Panc1 (cell line): ENCODE measurements around the gene HLA-DQB1.

Source experiments
- POLR2AphosphoS5 ChIP-seq: IDR thresholded peaks from 2 replicates; pipeline ENCODE4 v1.6.1; 2012; ENCODE audit warnings: mild to moderate bottlenecking, low read depth, low read length, moderate library complexity
- TCF7L2 ChIP-seq: IDR thresholded peaks from 2 replicates; pipeline ENCODE4 v1.6.1; 2011; ENCODE audit warnings: mild to moderate bottlenecking, low read depth, low read length, inconsistent platforms
- TF ChIP-seq, protein P1 (sequence below): fragments of 450-650 bp; IDR thresholded peaks from 2 replicates; pipeline ENCODE4 v1.5.1; 2017; ENCODE audit warnings: mild to moderate bottlenecking

DNA sequence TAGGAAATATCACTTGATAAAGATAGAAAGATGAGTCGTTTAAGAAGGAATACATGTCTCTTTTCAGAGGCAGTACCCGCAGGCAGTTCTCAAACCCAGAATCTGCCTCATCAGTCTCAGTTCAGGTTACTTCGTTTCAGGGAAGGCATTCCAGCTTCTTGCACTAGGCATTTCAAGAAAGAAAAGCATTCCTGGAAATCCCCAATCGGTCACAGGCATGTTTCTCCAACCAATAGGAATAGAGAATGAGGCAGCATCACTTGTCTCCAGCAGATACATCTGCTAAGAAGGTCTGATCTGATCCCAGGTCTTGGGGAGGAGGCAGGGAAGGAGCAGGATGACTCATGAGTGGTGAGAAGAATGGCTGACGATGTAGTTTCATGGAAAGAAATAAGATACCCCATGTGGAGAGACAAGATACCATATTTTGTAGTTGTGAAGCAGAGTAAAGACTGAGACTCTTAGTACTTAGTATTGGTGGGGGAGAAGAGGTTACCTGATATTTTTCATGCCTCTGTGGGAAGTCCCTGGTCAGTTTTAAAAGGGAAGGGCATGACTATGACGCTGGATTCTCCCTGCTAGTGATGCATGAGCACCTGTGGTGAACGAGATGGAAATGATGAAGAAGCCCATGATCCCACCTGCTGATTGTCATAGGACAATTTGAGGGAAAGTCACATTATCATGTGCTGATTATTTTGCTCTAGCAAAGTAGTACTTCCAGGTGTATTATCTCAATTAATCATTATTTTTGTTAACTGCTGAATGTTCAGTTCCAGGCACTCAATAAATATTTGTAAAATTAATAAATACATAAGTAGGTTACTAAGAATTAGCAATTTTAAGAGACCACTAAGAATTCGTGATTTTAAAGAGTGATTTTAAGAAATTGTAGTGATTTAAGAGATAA is 56.5 kb downstream of the HLA-DQB1 start:
- TF ChIP-seq, protein P1, sequence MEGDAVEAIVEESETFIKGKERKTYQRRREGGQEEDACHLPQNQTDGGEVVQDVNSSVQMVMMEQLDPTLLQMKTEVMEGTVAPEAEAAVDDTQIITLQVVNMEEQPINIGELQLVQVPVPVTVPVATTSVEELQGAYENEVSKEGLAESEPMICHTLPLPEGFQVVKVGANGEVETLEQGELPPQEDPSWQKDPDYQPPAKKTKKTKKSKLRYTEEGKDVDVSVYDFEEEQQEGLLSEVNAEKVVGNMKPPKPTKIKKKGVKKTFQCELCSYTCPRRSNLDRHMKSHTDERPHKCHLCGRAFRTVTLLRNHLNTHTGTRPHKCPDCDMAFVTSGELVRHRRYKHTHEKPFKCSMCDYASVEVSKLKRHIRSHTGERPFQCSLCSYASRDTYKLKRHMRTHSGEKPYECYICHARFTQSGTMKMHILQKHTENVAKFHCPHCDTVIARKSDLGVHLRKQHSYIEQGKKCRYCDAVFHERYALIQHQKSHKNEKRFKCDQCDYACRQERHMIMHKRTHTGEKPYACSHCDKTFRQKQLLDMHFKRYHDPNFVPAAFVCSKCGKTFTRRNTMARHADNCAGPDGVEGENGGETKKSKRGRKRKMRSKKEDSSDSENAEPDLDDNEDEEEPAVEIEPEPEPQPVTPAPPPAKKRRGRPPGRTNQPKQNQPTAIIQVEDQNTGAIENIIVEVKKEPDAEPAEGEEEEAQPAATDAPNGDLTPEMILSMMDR = no peak
- no peak for TF ChIP-seq POLR2AphosphoS5
- no peak for TF ChIP-seq TCF7L2
